NCI-H2196 treated with DMSO at 0.1 percent for 48 hours (cell line): Measurements from ENCODE around the gene C10orf90.
"Not testable (repeated sequence)": the region's sequence is repeated elsewhere in the genome, so short reads cannot be mapped to it uniquely, and the experiment has no call there.

ENCODE experiments used
- DNase-seq: peaks from one replicate; lab custom pipeline; 2025; ENCODE audit not compliant: unreplicated experiment; lab: John Stamatoyannopoulos, UW

Gene C10orf90

GRCh38 chr10:126397640-126398382 is 272.7 kb downstream of the C10orf90 start:
- DNase-seq, result no peak

- no peak for DNase-seq
Observed at GRCh38 chr10:126397156-126397555, 273.3 kb downstream of the C10orf90 start.

- DNase-seq, result no peak
Observed at GRCh38 chr10:126394948-126395347, 275.5 kb downstream of the C10orf90 start.

- DNase-seq, result no peak
Observed at GRCh38 chr10:126393076-126393475, 277.4 kb downstream of the C10orf90 start.

- no peak for DNase-seq
Observed at GRCh38 chr10:126392469-126392868, 278.0 kb downstream of the C10orf90 start.

- no peak for DNase-seq
Observed at GRCh38 chr10:126392068-126392467, 278.4 kb downstream of the C10orf90 start.

GRCh38 chr10:126391192-126391885 is 279.2 kb downstream of the C10orf90 start:
- no peak for DNase-seq

- no peak for DNase-seq
Observed at GRCh38 chr10:126390324-126390723, 280.2 kb downstream of the C10orf90 start.

- peak; percentile 17 for DNase-seq
Observed at GRCh38 chr10:126387931-126388911, 282.3 kb downstream of the C10orf90 start, which contains the start of gene ADAM12. TSS of gene ADAM12 (minus strand) at chr10:126388477. CDS start at chr10:126388145, 332 bp downstream.

GRCh38 chr10:126387041-126387921 is 283.2 kb downstream of the C10orf90 start:
- DNase-seq, result peak; percentile 31

GRCh38 chr10:126384269-126384873 is 286.1 kb downstream of the C10orf90 start:
- DNase-seq, result no peak

- no peak for DNase-seq
Observed at GRCh38 chr10:126380352-126381076, 290.0 kb downstream of the C10orf90 start.

- not testable (repeated sequence) for DNase-seq
Observed at GRCh38 chr10:126379166-126379565, 291.3 kb downstream of the C10orf90 start.

GRCh38 chr10:126376956-126377355 is 293.5 kb downstream of the C10orf90 start:
- no peak for DNase-seq

GRCh38 chr10:126375926-126376554 is 294.5 kb downstream of the C10orf90 start:
- no peak for DNase-seq

GRCh38 chr10:126375299-126375698 is 295.2 kb downstream of the C10orf90 start:
- no peak for DNase-seq
